ENCODE results near the gene CECR2.

Gene CECR2

DNA sequence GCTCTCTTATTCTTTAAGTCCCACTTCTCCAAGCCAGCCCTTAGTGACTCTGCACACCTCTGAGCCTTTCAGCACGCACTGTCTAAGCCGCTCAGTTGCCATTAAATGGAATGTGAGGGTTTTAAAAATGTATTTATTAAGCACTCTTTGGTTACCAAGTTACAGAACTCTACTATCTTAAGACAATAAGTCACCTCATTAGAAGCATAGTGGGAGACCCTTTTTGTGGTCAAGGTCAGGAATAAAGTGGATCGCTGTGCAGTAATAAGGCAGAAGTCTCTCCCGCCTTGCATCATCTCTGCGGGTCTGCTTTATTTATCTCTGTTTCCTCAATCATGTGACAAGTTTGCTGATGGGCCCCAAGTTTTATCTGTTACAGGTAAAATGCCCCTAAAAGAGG, 205.9 kb downstream of the CECR2 start:
- no peak for DNase-seq (ENCODE audit: low read depth)

DNA sequence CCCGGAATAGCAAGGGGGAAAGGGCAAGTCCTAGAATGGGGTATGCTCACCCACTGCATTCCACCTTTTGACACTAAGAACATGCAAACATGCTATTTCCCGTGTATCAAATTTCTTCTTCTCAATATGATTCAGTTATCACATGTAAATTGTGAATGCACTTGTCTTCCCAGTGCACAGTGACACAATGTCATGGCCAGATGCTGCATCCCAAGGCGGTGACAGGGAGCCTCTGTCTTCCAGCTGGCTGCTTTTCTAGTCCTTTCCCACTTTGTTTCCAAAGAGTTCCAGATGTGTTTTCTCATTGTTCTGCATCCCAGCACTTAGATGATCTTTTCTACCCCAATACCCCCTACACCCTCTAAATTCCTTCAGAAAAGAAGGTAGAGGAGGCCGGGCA, 206.4 kb downstream of the CECR2 start:
- DNase-seq (ENCODE audit: low read depth) = no peak

DNA sequence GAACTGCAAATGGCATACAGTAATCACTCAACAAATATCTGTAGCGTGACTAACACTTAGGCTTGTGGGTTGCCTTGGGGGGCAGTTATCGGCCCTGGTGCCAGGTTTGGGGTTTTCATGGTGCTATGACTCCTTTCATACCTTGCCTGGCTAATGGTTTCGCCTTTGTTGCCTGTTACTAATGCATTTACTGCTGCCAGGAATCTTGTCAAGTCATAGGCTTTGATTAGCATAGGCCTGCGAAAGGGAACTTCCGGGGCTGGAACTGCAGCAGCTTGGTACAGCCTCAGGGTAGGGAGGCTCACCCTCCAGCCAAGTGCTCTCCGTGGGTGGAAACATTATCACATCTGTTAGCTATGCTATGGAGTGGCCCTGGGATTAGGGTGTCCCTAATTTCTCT, 207.2 kb downstream of the CECR2 start:
- no peak for DNase-seq (ENCODE audit: low read depth)

DNA sequence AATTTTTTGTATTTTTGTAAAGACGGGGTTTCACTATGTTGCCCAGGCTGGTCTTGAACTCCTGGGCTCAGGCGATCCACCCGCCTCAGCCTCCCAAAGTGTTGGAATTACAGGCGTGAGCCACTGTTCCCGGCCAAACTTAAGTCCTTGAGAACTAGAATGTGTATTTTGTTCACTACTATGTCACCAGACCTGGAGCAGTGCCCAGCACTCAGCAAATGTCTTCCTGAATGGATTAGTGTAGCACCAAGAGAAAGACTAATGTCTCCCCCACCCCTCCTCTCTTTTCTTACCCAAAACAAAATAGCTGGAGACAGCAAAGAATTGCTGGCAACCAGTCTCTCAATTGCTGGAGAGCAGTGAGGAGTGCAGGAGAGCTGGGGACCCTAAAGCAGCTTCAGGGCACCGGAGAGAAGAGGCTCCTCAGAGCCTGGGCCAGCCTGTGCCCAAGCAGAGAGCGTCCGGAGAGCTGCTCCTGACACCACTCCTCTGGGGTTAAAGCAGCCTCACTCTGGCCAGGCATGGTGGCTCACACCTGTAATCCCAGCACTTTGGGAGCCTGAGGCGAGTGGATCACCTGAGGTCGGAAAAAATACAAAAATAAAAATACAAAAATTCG, 209.0 kb downstream of the CECR2 start:
- no peak for DNase-seq (ENCODE audit: low read depth)

DNA sequence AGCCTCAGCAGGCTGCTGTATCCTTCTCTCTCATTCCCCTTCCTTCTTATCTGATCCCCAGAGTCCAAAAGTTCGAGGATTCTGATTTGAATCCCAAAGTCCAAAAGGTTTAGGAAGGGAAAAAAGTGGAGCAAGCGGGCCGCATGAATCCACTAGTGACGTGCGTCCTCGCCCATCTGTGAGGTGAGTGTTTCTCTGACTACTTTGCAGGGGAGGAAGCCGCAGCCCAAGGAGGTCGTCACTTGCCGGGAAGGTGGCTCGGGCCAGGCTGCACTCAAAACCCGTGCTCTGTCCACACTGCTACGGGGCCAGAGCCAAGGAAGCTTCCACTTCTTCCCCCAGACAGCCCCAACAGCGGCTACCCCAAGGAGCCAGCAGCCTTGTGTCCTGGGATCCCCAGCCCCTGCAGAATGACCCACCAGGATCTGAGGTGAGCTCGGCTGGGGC, 210.3 kb downstream of the CECR2 start:
- DNase-seq (ENCODE audit: low read depth) = no peak

DNA sequence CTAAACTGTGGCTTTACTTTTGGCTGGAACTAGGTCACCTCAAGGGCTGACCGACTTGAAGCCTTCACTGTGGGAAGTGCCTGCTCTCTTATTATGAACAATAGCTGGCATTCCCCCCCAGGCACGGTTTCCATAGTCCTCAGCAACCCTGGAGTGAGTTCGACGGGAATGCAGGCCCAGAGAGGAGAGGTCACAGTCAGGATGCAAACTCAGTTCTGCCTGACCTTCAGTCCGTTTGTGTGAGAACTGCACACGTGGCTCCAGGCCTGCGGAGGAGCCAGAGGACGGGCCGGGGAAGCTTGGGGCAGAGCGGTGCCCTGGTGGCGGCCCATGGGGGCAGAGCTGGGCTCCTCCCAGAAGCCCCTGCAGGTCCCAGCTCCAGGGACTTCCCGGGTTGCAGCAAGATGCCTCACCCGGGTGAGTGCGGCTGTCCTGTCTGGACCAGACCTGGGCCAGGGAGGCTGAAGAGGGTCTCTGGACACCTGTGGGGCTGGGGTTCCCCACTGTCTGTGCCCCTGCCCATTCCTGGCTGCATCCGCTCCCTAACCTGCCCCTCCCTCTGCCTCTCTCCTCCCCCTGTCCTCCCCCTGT, 211.3 kb downstream of the CECR2 start:
- DNase-seq (ENCODE audit: low read depth) = no peak

DNA sequence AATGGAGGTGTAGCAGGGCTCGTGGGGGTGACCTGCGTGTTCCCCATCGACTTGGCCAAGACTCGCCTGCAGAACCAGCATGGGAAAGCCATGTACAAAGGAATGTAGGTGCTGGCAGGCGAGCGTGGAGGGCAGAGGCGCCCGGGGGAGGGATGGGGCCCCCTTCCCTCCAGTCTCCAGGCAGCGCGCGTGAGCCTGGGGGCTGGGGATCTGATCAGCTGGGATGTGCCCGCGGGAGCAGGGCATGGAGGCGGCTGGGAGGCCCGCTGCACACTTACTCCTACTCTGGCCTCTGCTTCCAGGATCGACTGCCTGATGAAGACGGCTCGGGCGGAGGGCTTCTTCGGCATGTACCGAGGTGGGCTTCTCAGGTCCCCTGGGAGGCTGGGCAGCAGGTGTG, 211.8 kb downstream of the CECR2 start:
- DNase-seq (ENCODE audit: low read depth) = no peak

DNA sequence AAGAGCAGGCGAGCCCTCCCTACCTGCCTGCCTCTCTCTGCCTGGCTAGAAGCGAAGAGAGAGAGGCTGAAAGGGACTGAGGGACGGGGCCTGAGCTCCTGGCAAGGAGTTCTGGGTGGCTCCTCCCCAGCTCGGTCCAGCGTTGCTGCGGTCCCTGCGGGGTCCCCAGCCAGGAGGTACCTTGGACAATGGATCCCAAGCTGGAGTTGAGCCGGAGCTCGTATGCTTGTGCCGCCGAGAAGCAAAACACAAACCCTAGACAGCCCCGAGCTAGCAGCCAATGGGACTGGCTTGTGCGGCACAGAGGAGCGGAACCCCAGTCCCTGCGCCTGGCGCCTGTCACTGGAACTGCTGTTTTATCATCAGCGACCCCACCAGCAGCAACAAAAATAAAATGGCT, 212.4 kb downstream of the CECR2 start:
- DNase-seq (ENCODE audit: low read depth) = no peak

DNA sequence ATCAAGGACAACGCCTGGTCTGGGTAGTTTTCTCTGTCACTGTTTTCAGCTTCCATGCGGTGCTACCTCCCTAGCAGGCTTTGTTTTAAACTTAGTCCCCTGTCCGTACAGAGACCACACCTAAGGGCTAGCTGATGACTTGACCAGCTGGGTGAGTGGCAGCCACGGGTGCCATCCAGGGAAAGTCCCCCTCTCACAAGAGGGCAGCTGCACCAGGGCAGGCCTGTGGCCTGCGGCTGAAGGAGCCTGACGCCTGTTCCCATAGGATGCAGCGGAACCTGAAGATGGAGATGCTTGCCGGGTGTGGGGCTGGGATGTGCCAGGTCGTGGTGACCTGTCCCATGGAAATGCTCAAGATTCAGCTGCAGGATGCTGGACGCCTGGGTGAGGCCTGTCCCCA, 213.9 kb downstream of the CECR2 start:
- DNase-seq (ENCODE audit: low read depth) = no peak

DNA sequence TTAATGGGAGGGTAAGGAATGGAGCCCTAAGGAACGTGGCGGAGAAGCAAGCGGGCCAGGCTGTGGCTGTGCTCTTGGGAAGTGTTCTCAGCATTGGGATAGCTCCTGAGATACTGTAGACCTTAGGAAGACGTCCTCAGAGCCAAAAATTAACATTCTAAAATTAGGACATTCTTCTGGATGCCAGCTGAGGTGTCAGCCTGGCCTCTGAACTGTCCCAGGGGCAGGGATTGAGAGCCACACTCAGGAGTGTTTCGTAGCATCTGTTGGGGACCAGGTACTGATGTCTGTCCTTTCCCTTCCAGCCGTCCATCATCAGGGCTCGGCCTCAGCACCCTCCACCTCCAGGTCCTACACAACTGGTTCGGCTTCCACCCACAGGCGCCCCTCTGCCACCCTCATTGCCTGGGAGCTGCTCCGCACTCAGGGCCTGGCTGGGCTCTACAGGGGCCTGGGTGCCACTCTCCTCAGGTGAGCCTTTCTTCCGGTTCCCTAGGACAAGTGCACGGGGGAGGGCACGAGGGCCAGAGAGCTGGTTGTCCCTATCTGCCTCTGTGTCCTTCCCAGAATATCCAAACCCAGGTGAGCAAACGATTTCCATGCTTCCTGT, 217.7 kb downstream of the CECR2 start:
- no peak for DNase-seq (ENCODE audit: low read depth)

DNA sequence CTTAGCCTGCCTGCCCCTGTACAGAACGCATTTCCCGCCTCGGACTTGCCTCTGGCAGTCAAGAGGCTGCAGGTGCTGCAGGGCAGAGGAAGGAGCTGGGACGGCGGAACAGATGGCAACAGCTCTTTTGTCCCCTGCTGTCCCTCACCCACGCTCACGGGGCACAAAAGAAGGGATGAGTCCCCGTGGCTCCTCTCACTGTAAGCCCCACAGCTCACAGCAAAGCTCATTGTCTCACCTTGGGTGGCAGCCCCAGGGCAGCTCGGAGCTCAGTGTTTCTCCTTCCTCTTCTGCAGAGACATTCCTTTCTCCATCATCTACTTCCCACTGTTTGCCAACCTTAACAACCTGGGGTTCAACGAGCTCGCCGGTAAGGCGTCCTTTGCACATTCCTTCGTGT, 218.4 kb downstream of the CECR2 start:
- no peak for DNase-seq (ENCODE audit: low read depth)

DNA sequence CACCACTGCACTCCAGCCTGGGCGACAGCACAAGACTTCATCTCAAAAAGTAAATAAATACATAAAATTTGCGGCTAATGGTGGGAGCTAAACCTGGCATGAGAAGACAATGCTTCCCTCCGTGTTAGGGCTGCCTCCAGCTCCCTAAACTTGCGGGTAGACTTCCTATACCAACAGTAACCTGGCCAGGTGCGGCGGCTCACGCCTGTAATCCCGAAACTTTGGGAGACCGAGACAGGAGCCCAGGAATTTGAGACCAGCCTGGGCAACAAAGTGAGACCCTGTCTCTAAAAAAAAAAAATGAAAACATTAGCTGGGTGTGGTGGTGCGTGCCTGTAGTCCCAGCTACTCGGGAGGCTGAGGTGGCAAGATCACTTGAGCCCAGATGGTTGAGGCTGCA, 219.3 kb downstream of the CECR2 start:
- DNase-seq (ENCODE audit: low read depth) = no peak

DNA sequence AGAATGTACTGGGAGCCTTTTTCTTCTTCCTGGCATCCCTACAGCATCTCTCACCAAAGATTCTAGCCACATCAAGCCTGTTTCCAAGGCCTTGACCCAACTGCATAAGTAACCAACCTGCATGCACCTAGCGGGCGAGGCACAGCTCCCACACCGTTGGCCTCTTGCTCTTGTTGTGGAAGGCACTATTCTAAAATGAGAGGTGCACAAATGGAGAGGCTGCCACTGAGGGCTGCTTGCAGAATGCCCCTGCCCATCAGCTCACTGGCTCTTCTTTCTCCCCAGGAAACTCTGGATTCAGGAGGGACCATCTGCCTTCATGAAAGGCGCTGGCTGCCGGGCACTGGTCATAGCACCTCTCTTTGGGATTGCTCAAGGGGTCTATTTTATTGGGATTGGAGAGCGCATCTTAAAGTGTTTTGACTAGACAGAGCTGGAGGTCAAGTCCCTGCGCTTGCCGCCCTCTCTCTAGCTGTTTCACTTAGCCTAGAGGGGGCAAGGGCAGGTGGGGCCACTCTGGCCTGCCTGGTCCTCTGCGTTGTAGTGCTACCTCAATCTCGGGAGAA, 220.6 kb downstream of the CECR2 start:
- DNase-seq (ENCODE audit: low read depth) = no peak

DNA sequence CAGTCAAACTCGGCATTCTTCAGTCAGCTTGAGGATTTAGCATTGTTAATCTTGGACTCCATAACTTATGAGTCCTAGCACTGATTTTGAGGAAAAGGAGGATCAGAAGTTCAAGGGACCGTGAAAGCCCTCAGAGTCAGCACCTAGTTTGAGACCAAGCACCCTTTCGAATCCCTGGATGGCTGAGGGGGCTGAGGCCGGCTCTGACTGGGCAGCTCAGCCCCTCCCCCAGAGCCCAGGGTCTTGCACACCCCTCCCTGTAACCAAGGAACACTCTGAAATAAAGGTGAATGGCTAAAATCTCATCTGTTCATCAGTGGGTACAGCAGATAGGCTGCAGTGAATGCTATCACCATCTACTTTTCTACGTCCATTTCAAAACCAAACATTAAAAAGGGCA, 221.3 kb downstream of the CECR2 start:
- no peak for DNase-seq (ENCODE audit: low read depth)

DNA sequence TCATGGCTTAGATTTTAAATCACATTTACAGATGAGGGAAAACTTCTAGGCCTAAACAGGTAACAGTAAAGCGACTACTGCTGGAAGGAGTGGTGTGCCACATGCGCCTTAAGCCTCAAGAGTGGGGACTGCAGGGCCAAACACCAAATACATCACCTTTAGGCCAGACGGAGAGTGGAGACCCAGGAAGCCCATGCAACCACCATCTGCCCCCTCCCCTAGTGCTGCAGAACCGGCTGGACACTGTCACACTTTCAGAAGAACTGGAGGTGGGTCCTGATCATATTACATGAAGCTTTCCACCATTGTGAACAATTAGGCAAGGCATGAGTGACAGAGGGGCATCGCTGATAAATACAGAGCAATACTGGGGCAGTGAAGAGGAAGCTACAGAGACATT, 222.9 kb downstream of the CECR2 start:
- no peak for DNase-seq (ENCODE audit: low read depth)

DNA sequence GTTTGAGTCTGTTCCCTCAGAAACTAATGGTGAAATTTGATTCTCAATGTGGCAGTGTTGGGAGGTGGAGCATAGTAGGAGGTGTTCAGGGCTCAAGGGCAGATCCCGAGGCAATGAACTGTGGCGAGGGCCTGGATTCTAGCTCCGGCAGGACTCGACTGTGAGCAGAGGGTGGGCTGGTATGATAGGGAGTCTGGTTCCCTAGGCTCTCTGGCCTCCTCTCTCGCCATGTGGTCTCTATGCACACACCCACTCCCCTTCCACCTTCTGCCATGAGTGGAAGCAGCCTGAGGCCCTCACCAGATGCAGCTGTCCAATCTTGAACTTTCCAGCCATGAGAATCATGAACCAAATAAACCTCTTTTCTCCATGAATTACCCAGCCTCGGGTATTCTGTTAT, 227.0 kb downstream of the CECR2 start:
- no peak for DNase-seq (ENCODE audit: low read depth)

DNA sequence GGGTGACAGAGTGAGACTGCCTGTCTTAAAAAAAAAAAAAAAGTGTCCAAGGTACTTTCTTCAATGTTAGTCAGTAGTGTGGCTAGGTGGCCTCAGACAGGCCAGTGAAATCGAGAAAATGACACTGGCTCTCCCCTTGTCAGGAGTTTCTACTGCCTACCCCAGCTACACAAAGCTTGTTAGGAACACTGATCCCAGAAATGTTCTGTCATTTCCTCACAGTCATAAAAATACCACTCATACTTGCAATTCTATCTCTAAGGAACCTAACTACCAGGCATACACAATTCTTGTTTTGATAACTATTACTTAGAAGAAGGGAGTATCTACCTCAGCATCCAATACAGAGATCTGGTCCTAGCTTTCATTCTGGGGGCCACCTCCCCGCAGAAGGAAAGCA, 228.0 kb downstream of the CECR2 start:
- no peak for DNase-seq (ENCODE audit: low read depth)

DNA sequence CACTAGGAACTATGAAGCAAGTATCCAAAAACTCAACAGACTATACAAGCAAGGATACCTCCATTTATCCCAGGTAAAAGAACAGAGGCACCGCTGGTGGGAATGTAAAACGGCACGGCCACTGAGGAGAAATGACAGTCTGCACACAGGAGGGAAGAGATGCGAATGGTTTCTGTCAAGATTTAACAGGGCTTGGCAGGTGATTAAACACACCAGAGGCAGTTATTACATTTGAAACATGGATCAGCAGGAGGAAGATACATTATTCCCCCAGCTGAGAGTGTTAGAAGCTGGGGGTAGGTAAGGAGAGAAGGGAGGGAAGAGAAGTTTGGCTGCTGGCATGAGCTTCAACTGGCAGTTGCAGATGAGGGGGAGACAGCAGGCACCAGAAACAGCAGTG, 229.1 kb downstream of the CECR2 start:
- no peak for DNase-seq (ENCODE audit: low read depth)

DNA sequence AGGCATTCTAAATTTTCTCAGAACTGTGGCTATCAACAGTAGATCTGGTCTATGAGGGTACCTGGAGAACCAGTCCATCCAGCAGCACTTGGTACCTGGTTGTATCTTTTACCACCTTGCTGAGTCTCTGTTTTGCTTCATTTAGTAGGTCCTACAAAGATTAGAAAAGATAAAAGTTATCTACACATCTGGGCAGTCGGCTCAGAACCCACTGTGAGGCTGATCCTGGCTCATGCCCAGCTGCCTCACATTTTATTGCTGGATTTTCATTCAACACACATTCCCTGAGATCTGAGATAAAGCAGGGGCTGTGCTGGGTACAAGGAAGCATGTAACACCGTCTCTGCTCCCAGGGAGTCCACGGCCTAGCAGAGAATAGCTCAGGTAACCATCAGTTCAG, 231.8 kb downstream of the CECR2 start:
- DNase-seq (ENCODE audit: low read depth) = no peak

DNA sequence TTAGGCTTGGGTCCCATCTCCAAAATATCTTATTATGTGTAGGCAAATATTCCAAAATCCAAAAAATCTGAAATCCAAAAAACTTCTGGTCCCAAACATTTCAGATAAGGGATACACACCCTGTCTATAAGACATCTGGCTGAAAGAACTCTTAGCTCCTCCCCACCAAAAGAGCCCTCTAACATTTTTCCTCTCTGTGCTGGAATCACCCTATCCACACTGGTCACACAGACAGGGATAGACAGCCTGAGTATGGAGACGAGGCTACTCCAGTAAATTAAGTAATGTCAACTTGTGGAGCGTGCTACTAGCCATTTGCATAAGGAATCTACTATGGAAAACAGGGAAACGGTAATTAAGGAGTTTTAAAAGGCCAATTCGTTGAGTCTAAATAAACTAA, 234.4 kb downstream of the CECR2 start:
- no peak for DNase-seq (ENCODE audit: low read depth)

DNA sequence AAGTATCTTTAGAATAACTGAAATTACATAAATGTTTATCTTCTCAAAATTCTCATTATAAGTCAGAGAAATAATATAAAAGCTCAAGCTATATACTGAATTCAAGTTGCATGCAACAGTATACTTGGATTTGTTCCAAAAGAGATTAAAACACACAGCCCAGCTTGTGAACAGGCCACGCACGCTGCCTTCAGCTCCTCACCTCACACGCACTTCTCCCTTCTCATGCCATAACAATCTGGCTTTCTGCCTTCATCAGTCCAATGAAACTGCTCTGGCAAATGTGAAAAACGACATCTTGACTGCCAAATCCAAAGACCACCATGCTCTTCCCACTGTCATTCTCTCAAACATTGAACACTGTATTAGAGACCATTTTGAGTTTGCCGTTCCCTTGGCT, 237.2 kb downstream of the CECR2 start:
- no peak for DNase-seq (ENCODE audit: low read depth)

Measured in stimulated activated CD8-positive, alpha-beta memory T cell treated with anti-CD3 and anti-CD28 coated beads, Interleukin-12 subunit alpha, Interleukin-12 subunit beta, amount 100 ng/mL, for 1 hour (primary cell).